ENCODE data around the gene PINLYP.

- TF ChIP-seq NR0B2 (CRISPR knock-in tag; IDR thresholded peaks at IDR 0.05) (no peak), CEBPB (IDR thresholded peaks at IDR 0.05; ENCODE audit: borderline replicate concordance, low read depth, low read length) (no peak), TAF1 (CRISPR knock-in tag; IDR thresholded peaks at IDR 0.05) (no peak), TCF7 (IDR thresholded peaks at IDR 0.05; ENCODE audit: low read depth) (no peak), ZBTB1 (CRISPR knock-in tag; IDR thresholded peaks at IDR 0.05; ENCODE audit: borderline replicate concordance) (no peak), NFKBIZ (CRISPR knock-in tag; IDR thresholded peaks at IDR 0.05) (no peak), ZNF17 (CRISPR knock-in tag; IDR thresholded peaks at IDR 0.05) (no peak), POLR2A (IDR thresholded peaks at IDR 0.05; ENCODE audit: insufficient read depth in 1 of 2, low read depth in 2 of 2, low read length in 2 of 2) (no peak), NONO (IDR thresholded peaks at IDR 0.05) (no peak), NONO (CRISPR knock-in tag; conservative IDR thresholded peaks at IDR 0.05) (no peak), FOXA1 (IDR thresholded peaks at IDR 0.05) (no peak), FOXA1 (CRISPR knock-in tag; IDR thresholded peaks at IDR 0.05) (no peak), ZNF687 (CRISPR knock-in tag; IDR thresholded peaks at IDR 0.05) (no peak), ELF1 (CRISPR knock-in tag; IDR thresholded peaks at IDR 0.05) (no peak), ZNF777 (CRISPR knock-in tag; IDR thresholded peaks at IDR 0.05) (no peak)
These were observed 46.5 kb downstream of the PINLYP start for GRCh38 chr19:43622070-43622469.

All from HepG2 (cell line).